ENCODE data around the gene ANKRD65. TPM values are rescaled to one million over a fixed set of nuclear protein-coding genes. Genes with fewer than 3 reads are reported as not detected.

ANKRD65 gene
- total RNA-seq, 2 donors from 2014 or later: 33.7 to 34.9 TPM

DNA sequence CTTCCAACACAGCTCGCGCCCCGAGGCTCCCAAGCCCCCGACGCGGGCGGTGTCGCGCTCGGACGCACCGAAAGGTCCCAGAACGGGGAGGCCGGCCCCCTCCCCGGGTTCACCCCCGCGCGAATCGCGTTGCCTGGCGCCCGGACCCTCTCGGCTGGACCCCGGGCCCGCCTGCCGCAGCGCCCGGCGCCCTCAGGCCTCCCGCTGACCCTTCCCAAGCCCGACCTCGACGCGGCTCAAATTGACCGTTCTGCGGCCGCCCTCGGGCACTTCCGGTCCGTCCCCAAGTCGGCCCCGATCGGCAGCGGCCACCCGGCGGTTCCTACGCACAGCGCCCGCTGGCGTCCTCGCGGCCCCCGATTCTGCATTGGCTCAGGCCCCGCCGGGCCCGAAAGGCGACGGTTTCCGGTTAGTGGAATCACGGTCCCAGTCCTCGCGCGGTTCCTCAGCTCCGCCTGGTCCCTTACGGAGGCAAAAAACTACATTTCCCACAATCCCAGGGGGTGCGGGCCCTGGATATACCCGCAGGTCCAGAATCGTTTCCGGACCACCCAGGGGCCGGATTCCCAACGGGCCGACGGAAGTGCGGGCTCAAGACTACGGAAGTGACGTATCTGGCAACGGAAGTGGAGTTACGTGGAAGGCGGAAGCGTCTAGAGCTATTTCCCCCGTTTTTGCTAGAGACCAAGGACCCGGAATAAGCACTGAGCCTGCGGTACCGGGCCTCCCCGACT, 46.0 kb downstream of the ANKRD65 start, which contains the start of gene AURKAIP1:
Gene AURKAIP1 (minus strand): TSS at position 279 of the 734 bp plus-strand sequence. CDS start 451 bp downstream, outside the sequence.
- Histone ChIP-seq H3K27ac (peak within 1 kb of the TSS; percentile 88 to 91), H3K36me3 (no peaks in the 10 kb centered on the region), H3K4me3 (peak within 1 kb of the TSS; percentile 96 to 98), H3K27me3 (replicated peaks; ENCODE audit: insufficient read depth) (no peaks in the 10 kb centered on the region), H3K4me1 (replicated peaks) (peaks cover 17% of the 10 kb centered on the region), H3K9me3 (no peaks in the 10 kb centered on the region)
- intact Hi-C loops (cut with DNase I): loop anchor here (1.0 to 5.0 kb wide), 2 partner anchors 24 to 253 kb away; partner anchors contain the start of gene CCNL2
- DNase-seq (ENCODE audit: low spot score): peak; percentile 99
- TF ChIP-seq POLR2AphosphoS5 (IDR thresholded peaks at IDR 0.05) (peak; percentile 100), POLR2A (IDR thresholded peaks at IDR 0.05) (peak; percentile 45)
- TF ChIP-seq, protein P1, sequence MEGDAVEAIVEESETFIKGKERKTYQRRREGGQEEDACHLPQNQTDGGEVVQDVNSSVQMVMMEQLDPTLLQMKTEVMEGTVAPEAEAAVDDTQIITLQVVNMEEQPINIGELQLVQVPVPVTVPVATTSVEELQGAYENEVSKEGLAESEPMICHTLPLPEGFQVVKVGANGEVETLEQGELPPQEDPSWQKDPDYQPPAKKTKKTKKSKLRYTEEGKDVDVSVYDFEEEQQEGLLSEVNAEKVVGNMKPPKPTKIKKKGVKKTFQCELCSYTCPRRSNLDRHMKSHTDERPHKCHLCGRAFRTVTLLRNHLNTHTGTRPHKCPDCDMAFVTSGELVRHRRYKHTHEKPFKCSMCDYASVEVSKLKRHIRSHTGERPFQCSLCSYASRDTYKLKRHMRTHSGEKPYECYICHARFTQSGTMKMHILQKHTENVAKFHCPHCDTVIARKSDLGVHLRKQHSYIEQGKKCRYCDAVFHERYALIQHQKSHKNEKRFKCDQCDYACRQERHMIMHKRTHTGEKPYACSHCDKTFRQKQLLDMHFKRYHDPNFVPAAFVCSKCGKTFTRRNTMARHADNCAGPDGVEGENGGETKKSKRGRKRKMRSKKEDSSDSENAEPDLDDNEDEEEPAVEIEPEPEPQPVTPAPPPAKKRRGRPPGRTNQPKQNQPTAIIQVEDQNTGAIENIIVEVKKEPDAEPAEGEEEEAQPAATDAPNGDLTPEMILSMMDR (IDR thresholded peaks at IDR 0.05): peak in 3 of 4 experiments; percentile 23 to 62 (median 56)
- WGBS: 1% methylated on average over 70 of the region's 85 CpGs

DNA sequence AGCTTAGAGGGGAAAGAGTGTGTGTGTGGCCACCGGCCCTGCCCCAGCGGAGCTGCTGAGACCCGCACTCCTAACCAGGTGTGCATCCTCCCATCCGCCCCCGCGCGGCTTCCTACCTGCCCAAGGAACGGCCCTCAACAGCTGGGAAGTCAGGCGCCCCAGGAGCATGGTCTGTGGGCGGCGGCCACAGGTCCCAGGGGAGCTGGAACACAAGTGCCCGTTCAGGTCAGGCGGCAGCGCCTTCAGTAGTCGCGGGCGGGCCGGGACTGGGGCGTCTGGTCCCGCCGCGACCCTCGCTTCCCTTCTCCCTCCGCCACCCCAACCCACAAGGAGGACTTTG, 46.5 kb downstream of the ANKRD65 start:
- under 1% methylated on average over 13 of the region's 24 CpGs for WGBS
- no peaks in the 10 kb centered on the region for H3K27me3 ChIP-seq (replicated peaks; ENCODE audit: insufficient read depth)
- H3K4me1 ChIP-seq (replicated peaks): peaks cover 17% of the 10 kb centered on the region
- H3K9me3 ChIP-seq: no peaks in the 10 kb centered on the region
- no peaks in the 10 kb centered on the region for H3K36me3 ChIP-seq
- no peak for TF ChIP-seq POLR2A (IDR thresholded peaks at IDR 0.05)
- TF ChIP-seq, protein P1 (IDR thresholded peaks at IDR 0.05): no peak
- TF ChIP-seq POLR2AphosphoS5 (IDR thresholded peaks at IDR 0.05): no peak
- intact Hi-C loops (cut with DNase I): loop anchor here (5.0 kb wide), 1 partner anchor 252 kb away; no protein-coding TSS in a partner anchor
- H3K4me3 ChIP-seq: peak overlapping the region; percentile 96 to 98
- peak overlapping the region; percentile 88 to 91 for H3K27ac ChIP-seq
- DNase-seq (ENCODE audit: low spot score): no peak

DNA sequence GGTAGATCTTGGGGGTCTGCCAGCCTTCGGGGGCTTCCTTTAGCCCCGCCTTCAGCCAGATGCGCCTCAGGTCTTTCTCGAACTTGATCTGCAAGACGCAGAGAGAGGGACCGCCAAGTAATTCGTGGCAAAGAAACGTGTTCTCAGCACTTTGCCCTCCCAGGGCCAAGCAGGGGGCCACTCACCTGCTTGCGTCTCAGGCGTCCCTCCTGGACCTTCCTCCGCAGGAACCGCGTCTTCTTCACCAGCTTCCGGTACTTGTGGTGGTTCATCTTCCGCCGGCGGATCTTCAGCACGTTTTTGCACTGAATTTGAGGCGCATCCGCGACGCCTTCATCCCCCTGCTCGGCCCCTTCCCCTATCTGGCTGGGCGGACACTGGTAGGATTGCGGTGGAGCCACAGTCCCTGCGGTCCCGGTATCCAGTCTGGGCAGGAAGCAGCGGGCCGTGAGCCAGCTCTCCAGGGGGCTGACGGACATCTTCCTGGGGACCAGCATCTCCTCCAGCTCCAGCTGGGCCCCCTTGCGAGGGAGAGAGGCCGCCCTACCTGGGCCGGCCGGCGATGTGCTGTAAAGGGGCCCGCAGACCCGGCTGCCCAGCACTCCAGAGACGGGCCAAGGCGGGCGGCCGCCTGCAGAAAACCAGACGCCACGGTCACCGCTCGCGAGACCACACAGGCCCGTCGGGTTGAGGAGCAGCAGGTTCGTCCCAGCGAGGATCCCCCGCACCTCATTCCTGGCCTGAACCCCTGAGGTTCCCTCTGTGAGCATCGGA, 47.1 kb downstream of the ANKRD65 start:
- H3K4me1 ChIP-seq (replicated peaks): peaks cover 17% of the 10 kb centered on the region
- intact Hi-C loops (cut with DNase I): loop anchor here (5.0 kb wide), 1 partner anchor 252 kb away; no protein-coding TSS in a partner anchor
- no peaks in the 10 kb centered on the region for H3K36me3 ChIP-seq
- H3K4me3 ChIP-seq: peak overlapping the region; percentile 96 to 98
- 44% methylated on average over 50 of the region's 52 CpGs for WGBS
- TF ChIP-seq POLR2A (IDR thresholded peaks at IDR 0.05) (no peak), POLR2AphosphoS5 (IDR thresholded peaks at IDR 0.05) (no peak)
- TF ChIP-seq, protein P1 (IDR thresholded peaks at IDR 0.05): no peak
- H3K27ac ChIP-seq: peak overlapping the region in 1 of 2 donors; percentile 88
- no peaks in the 10 kb centered on the region for H3K9me3 ChIP-seq
- H3K27me3 ChIP-seq (replicated peaks; ENCODE audit: insufficient read depth): no peaks in the 10 kb centered on the region
- DNase-seq (ENCODE audit: low spot score): no peak

DNA sequence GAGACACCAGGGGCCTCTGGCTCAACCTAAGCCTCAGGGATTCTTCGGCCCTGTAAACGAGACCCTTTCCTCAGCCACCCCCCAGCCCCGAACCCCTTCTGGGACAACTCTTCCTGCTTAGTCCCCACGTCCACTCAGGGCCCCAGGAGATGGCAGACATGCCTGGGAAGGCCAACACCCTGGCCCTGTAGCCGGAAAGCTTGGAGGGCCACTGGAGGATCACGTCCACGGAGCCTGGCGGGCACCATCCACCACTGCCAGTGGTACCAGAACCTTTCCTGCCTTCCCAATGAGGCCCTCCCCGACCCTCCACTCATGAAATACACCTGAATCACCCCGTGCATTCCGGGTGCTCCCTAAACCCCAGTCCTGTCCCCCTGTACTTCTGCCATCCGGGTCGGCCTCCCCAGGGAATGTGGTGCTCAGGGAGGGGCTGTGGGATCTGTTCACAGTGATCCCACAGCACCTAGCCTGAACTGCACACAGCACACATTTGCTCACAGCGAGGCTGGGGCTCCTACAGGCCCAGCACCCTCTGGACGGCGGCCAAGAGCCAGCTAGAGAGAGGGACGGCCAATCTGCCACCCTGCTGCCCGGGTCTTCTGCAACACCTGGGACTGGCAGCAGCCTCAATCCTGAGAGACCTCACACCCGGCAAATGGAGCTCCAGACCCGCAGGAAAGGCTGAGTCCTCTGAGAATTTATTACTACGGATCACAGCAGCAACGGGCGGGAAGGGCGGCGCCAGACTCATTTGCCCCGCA, 47.8 kb downstream of the ANKRD65 start:
- TF ChIP-seq POLR2AphosphoS5 (IDR thresholded peaks at IDR 0.05) (no peak), POLR2A (IDR thresholded peaks at IDR 0.05) (no peak)
- TF ChIP-seq, protein P1 (IDR thresholded peaks at IDR 0.05): no peak
- Histone ChIP-seq H3K27ac (no peak overlapping the region), H3K9me3 (no peaks in the 10 kb centered on the region), H3K4me1 (replicated peaks) (peaks cover 17% of the 10 kb centered on the region), H3K4me3 (no peak overlapping the region), H3K36me3 (no peaks in the 10 kb centered on the region), H3K27me3 (replicated peaks; ENCODE audit: insufficient read depth) (no peaks in the 10 kb centered on the region)
- DNase-seq (ENCODE audit: low spot score): no peak
- WGBS: 84% methylated on average over 26 of the region's 26 CpGs
- intact Hi-C loops (cut with DNase I): loop anchor here (5.0 kb wide), 1 partner anchor 251 kb away; no protein-coding TSS in a partner anchor
